ENCODE results near the gene CDYL. TPM values are rescaled to one million over a fixed set of nuclear protein-coding genes. Genes with fewer than 3 reads are reported as not detected.

Gene CDYL
- total and polyA plus RNA-seq, 5 donors from 2014 or later, result 3.1 to 27.0 (median 4.1) TPM

DNA sequence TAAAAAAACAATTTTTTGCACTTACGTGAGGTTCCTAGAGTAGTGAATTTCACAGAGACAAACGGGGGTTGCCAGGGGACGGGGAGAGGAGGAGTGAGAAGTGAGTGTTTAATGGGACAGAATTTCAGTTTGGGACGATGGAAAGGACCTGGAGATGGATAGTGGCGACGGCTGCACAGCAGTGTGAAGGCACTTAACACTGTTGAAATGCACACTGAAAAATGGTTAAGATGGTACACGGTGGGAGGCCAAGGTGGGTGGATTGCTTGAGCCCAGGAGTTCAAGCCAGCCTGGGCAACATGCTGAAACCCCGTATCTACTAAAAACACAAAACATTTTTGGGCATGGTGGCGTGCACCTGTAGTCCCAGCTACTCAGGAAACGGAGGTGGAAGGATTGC, 196.2 kb downstream of the CDYL start:
- Histone ChIP-seq H3K36me3 (ENCODE audit: control insufficient read depth, insufficient read depth, low read length) (no peaks in the 10 kb centered on the region), H3K4me3 (ENCODE audit: low read depth, low read length) (no peak overlapping the region), H3K9me3 (ENCODE audit: control insufficient read depth in 2 of 2, low read length in 2 of 2) (peaks cover 0 to 2% of the 10 kb centered on the region in 2 experiments), H3K27me3 (ENCODE audit: control insufficient read depth, insufficient read depth, low read length) (no peaks in the 10 kb centered on the region), H3K27ac (ENCODE audit: insufficient read depth, low read length, poor library complexity, severe bottlenecking) (no peak overlapping the region), H3K4me1 (ENCODE audit: control insufficient read depth, insufficient read depth, low read length, poor library complexity, severe bottlenecking) (no peaks in the 10 kb centered on the region)
- Mint-ChIP-seq H3K36me3 (no peaks in the 10 kb centered on the region), H3K27ac (no peak overlapping the region), H3K4me1 (no peaks in the 10 kb centered on the region), H3K9me3 (peaks cover 0 to 12% (median 4%) of the 10 kb centered on the region in 7 donors), H3K27me3 (peaks cover 10% of the 10 kb centered on the region), H3K4me3 (no peak overlapping the region)
- DNase-seq (no peak), ATAC-seq (ENCODE audit: low read depth in 2 of 2) (no peak)

- no peak for ATAC-seq (ENCODE audit: low read depth in 2 of 2)
- no peaks in the 10 kb centered on the region for H3K4me1 Mint-ChIP-seq
These were observed 197.2 kb downstream of the CDYL start for GRCh38 chr6:4973415-4973814.

GRCh38 chr6:4973982-4974745, 198.0 kb downstream of the CDYL start:
- H3K9me3 ChIP-seq (ENCODE audit: control insufficient read depth in 2 of 2, low read length in 2 of 2), result peaks cover 3 to 4% of the 10 kb centered on the region in 2 experiments
- DNase-seq (no peak), ATAC-seq (ENCODE audit: low read depth in 2 of 2) (no peak)
- no peak overlapping the region for H3K4me3 ChIP-seq (ENCODE audit: low read depth, low read length)
- Mint-ChIP-seq H3K27ac (no peak overlapping the region), H3K9me3 (peaks cover 0 to 18% (median 4%) of the 10 kb centered on the region in 7 donors), H3K4me1 (no peaks in the 10 kb centered on the region), H3K4me3 (no peak overlapping the region), H3K36me3 (no peaks in the 10 kb centered on the region), H3K27me3 (peaks cover 6% of the 10 kb centered on the region)
- no peaks in the 10 kb centered on the region for H3K4me1 ChIP-seq (ENCODE audit: control insufficient read depth, insufficient read depth, low read length, poor library complexity, severe bottlenecking)
- H3K36me3 ChIP-seq (ENCODE audit: control insufficient read depth, insufficient read depth, low read length), result no peaks in the 10 kb centered on the region
- H3K27ac ChIP-seq (ENCODE audit: insufficient read depth, low read length, poor library complexity, severe bottlenecking), result no peak overlapping the region
- no peaks in the 10 kb centered on the region for H3K27me3 ChIP-seq (ENCODE audit: control insufficient read depth, insufficient read depth, low read length)

More at GRCh38 chr6:4973415-4973814, 197.2 kb downstream of the CDYL start:
- Histone ChIP-seq H3K27me3 (ENCODE audit: control insufficient read depth, insufficient read depth, low read length) (no peaks in the 10 kb centered on the region), H3K36me3 (ENCODE audit: control insufficient read depth, insufficient read depth, low read length) (no peaks in the 10 kb centered on the region), H3K4me3 (ENCODE audit: low read depth, low read length) (no peak overlapping the region), H3K4me1 (ENCODE audit: control insufficient read depth, insufficient read depth, low read length, poor library complexity, severe bottlenecking) (no peaks in the 10 kb centered on the region), H3K27ac (ENCODE audit: insufficient read depth, low read length, poor library complexity, severe bottlenecking) (no peak overlapping the region), H3K9me3 (ENCODE audit: control insufficient read depth in 2 of 2, low read length in 2 of 2) (peaks cover 0 to 2% of the 10 kb centered on the region in 2 experiments)
- Mint-ChIP-seq H3K36me3 (no peaks in the 10 kb centered on the region), H3K27me3 (peaks cover 10% of the 10 kb centered on the region), H3K4me3 (no peak overlapping the region), H3K9me3 (peaks cover 0 to 16% (median 4%) of the 10 kb centered on the region in 7 donors), H3K27ac (no peak overlapping the region)
- no peak for DNase-seq

GRCh38 chr6:4974962-4975361, 198.8 kb downstream of the CDYL start:
- Mint-ChIP-seq H3K36me3 (peaks cover 4% of the 10 kb centered on the region), H3K9me3 (peaks cover 0 to 23% (median 4%) of the 10 kb centered on the region in 7 donors), H3K27me3 (peaks cover 5% of the 10 kb centered on the region), H3K27ac (no peak overlapping the region), H3K4me1 (no peaks in the 10 kb centered on the region), H3K4me3 (no peak overlapping the region)
- Histone ChIP-seq H3K27me3 (ENCODE audit: control insufficient read depth, insufficient read depth, low read length) (no peaks in the 10 kb centered on the region), H3K4me1 (ENCODE audit: control insufficient read depth, insufficient read depth, low read length, poor library complexity, severe bottlenecking) (no peaks in the 10 kb centered on the region), H3K27ac (ENCODE audit: insufficient read depth, low read length, poor library complexity, severe bottlenecking) (no peak overlapping the region), H3K36me3 (ENCODE audit: control insufficient read depth, insufficient read depth, low read length) (no peaks in the 10 kb centered on the region), H3K4me3 (ENCODE audit: low read depth, low read length) (no peak overlapping the region), H3K9me3 (ENCODE audit: control insufficient read depth in 2 of 2, low read length in 2 of 2) (peaks cover 10 to 12% of the 10 kb centered on the region in 2 experiments)
- DNase-seq, result no peak
- ATAC-seq (ENCODE audit: low read depth in 2 of 2), result no peak

- no peaks in the 10 kb centered on the region for H3K4me1 Mint-ChIP-seq
- ATAC-seq (ENCODE audit: low read depth in 2 of 2), result no peak
- peaks cover 10 to 14% of the 10 kb centered on the region in 2 experiments for H3K9me3 ChIP-seq (ENCODE audit: control insufficient read depth in 2 of 2, low read length in 2 of 2)
- H3K9me3 Mint-ChIP-seq, result peaks cover 0 to 28% (median 4%) of the 10 kb centered on the region in 7 donors
- peaks cover 4% of the 10 kb centered on the region for H3K36me3 Mint-ChIP-seq
- H3K4me1 ChIP-seq (ENCODE audit: control insufficient read depth, insufficient read depth, low read length, poor library complexity, severe bottlenecking), result no peaks in the 10 kb centered on the region
- no peak overlapping the region for H3K4me3 ChIP-seq (ENCODE audit: low read depth, low read length)
- H3K4me3 Mint-ChIP-seq, result no peak overlapping the region
- no peak overlapping the region for H3K27ac ChIP-seq (ENCODE audit: insufficient read depth, low read length, poor library complexity, severe bottlenecking)
- no peaks in the 10 kb centered on the region for H3K27me3 ChIP-seq (ENCODE audit: control insufficient read depth, insufficient read depth, low read length)
- peaks cover 5% of the 10 kb centered on the region for H3K27me3 Mint-ChIP-seq
- no peak for DNase-seq
- no peak overlapping the region for H3K27ac Mint-ChIP-seq
- no peaks in the 10 kb centered on the region for H3K36me3 ChIP-seq (ENCODE audit: control insufficient read depth, insufficient read depth, low read length)
These were observed 199.3 kb downstream of the CDYL start for GRCh38 chr6:4975506-4975905.

GRCh38 chr6:4977468-4977867, 201.3 kb downstream of the CDYL start:
- peaks cover 5% of the 10 kb centered on the region for H3K27me3 Mint-ChIP-seq
- peaks cover 0 to 33% (median 4%) of the 10 kb centered on the region in 7 donors for H3K9me3 Mint-ChIP-seq
- no peaks in the 10 kb centered on the region for H3K36me3 ChIP-seq (ENCODE audit: control insufficient read depth, insufficient read depth, low read length)
- no peak for DNase-seq
- H3K9me3 ChIP-seq (ENCODE audit: control insufficient read depth in 2 of 2, low read length in 2 of 2), result peaks cover 10 to 14% of the 10 kb centered on the region in 2 experiments
- H3K27me3 ChIP-seq (ENCODE audit: control insufficient read depth, insufficient read depth, low read length), result no peaks in the 10 kb centered on the region
- H3K4me1 ChIP-seq (ENCODE audit: control insufficient read depth, insufficient read depth, low read length, poor library complexity, severe bottlenecking), result no peaks in the 10 kb centered on the region
- H3K36me3 Mint-ChIP-seq, result peaks cover 4% of the 10 kb centered on the region
- no peak overlapping the region for H3K4me3 Mint-ChIP-seq
- no peaks in the 10 kb centered on the region for H3K4me1 Mint-ChIP-seq
- H3K27ac Mint-ChIP-seq, result no peak overlapping the region
- no peak overlapping the region for H3K4me3 ChIP-seq (ENCODE audit: low read depth, low read length)
- ATAC-seq (ENCODE audit: low read depth in 2 of 2), result no peak
- H3K27ac ChIP-seq (ENCODE audit: insufficient read depth, low read length, poor library complexity, severe bottlenecking), result no peak overlapping the region

DNA sequence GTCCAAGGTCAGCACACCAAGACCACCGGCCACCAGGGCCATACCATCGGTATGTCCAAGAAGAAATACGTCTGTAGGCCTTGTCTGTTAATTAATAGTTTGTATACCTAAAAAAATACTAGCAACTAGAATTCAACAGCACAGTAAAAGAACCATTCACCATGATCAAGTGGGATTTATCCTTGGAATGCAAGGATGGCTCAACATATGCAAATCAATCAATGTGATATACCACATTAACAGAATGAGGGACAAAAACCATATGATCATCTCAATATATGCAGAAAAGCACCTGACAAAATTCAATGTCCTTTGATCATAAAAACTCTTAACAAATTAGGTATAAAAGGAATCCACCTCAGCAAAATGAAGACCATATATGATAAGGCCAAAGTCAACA, 203.2 kb downstream of the CDYL start:
- Histone ChIP-seq H3K9me3 (ENCODE audit: control insufficient read depth in 2 of 2, low read length in 2 of 2) (peaks cover 10 to 14% of the 10 kb centered on the region in 2 experiments), H3K4me1 (ENCODE audit: control insufficient read depth, insufficient read depth, low read length, poor library complexity, severe bottlenecking) (no peaks in the 10 kb centered on the region), H3K36me3 (ENCODE audit: control insufficient read depth, insufficient read depth, low read length) (no peaks in the 10 kb centered on the region), H3K4me3 (ENCODE audit: low read depth, low read length) (no peak overlapping the region), H3K27ac (ENCODE audit: insufficient read depth, low read length, poor library complexity, severe bottlenecking) (no peak overlapping the region), H3K27me3 (ENCODE audit: control insufficient read depth, insufficient read depth, low read length) (no peaks in the 10 kb centered on the region)
- Mint-ChIP-seq H3K9me3 (peaks cover 0 to 32% (median 4%) of the 10 kb centered on the region in 7 donors), H3K36me3 (peaks cover 4% of the 10 kb centered on the region), H3K4me3 (no peak overlapping the region), H3K27me3 (peaks cover 4% of the 10 kb centered on the region), H3K27ac (no peak overlapping the region), H3K4me1 (no peaks in the 10 kb centered on the region)
- no peak for ATAC-seq (ENCODE audit: low read depth in 2 of 2)
- no peak for DNase-seq

DNA sequence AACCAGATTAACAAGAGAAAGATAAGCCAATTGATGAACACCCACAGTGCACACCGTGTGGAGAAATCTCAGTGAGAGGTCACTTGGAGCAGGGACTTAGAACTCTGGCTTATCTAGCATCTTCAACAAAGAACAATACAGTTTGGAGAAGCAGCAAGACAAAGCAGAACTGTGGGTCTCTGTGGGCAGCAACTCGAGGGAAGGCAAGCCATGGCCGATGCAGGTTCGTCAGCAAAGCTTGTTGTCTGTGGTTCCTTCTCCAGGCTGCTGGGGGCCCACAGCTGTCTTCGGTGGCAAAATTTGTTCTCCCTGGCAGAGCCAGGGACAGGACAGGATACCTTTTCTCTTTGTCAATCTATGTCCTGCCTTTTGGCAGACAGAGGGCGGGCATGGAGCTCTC, 205.6 kb downstream of the CDYL start:
- no peaks in the 10 kb centered on the region for H3K27me3 ChIP-seq (ENCODE audit: control insufficient read depth, insufficient read depth, low read length)
- no peak overlapping the region for H3K27ac ChIP-seq (ENCODE audit: insufficient read depth, low read length, poor library complexity, severe bottlenecking)
- H3K4me1 ChIP-seq (ENCODE audit: control insufficient read depth, insufficient read depth, low read length, poor library complexity, severe bottlenecking), result no peaks in the 10 kb centered on the region
- H3K9me3 Mint-ChIP-seq, result peaks cover 0 to 25% (median 4%) of the 10 kb centered on the region in 7 donors
- H3K27me3 Mint-ChIP-seq, result no peaks in the 10 kb centered on the region
- peaks cover 10 to 14% of the 10 kb centered on the region in 2 experiments for H3K9me3 ChIP-seq (ENCODE audit: control insufficient read depth in 2 of 2, low read length in 2 of 2)
- H3K4me1 Mint-ChIP-seq, result no peaks in the 10 kb centered on the region
- DNase-seq, result no peak
- no peaks in the 10 kb centered on the region for H3K36me3 ChIP-seq (ENCODE audit: control insufficient read depth, insufficient read depth, low read length)
- H3K4me3 ChIP-seq (ENCODE audit: low read depth, low read length), result no peak overlapping the region
- H3K36me3 Mint-ChIP-seq, result peaks cover 7% of the 10 kb centered on the region
- H3K4me3 Mint-ChIP-seq, result no peak overlapping the region
- H3K27ac Mint-ChIP-seq, result no peak overlapping the region
- ATAC-seq (ENCODE audit: low read depth in 2 of 2), result no peak

All from CD4-positive, CD25-positive, alpha-beta regulatory T cell (primary cell).